ENCODE measurements around the gene SEPTIN8.

DNA sequence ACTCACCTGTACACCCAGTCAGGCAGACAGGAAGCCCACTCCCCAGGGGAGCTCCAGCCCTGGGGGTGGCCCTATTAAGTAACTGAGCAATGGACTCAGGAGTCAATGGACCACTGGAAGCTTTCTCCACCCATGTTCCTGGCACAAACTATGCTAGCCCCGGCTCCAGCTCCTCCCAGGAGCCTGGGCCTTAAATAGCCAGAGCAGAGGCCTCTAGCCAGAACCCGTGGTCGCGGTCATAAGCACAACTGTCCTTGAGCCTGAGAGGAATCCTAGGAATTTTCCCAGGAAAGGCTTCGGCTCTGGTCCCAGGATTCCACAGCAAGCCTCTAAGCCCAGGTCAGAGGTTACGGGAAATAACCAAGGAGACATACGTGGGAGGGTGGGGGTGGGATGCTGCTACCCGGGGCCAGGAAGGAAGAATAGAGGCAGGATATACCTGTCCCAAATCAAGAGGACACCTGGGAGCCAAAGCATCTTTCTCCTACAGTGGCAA is 5.5 kb downstream of the SEPTIN8 start:
- TF ChIP-seq EZH2 (IDR thresholded peaks at IDR 0.05; ENCODE audit: borderline replicate concordance, low read depth, low read length, severe bottlenecking), result no peak
- TF ChIP-seq, protein P1, sequence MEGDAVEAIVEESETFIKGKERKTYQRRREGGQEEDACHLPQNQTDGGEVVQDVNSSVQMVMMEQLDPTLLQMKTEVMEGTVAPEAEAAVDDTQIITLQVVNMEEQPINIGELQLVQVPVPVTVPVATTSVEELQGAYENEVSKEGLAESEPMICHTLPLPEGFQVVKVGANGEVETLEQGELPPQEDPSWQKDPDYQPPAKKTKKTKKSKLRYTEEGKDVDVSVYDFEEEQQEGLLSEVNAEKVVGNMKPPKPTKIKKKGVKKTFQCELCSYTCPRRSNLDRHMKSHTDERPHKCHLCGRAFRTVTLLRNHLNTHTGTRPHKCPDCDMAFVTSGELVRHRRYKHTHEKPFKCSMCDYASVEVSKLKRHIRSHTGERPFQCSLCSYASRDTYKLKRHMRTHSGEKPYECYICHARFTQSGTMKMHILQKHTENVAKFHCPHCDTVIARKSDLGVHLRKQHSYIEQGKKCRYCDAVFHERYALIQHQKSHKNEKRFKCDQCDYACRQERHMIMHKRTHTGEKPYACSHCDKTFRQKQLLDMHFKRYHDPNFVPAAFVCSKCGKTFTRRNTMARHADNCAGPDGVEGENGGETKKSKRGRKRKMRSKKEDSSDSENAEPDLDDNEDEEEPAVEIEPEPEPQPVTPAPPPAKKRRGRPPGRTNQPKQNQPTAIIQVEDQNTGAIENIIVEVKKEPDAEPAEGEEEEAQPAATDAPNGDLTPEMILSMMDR (IDR thresholded peaks at IDR 0.05; ENCODE audit: extremely low read depth in 1 of 2, insufficient read depth in 1 of 2, low read depth in 1 of 2, low read length in 2 of 2), result no peak
- no peak for TF ChIP-seq POLR2AphosphoS5 (IDR thresholded peaks at IDR 0.05; ENCODE audit: insufficient read depth, low read depth, low read length)
- no peak for TF ChIP-seq FOS (IDR thresholded peaks at IDR 0.05; ENCODE audit: borderline replicate concordance, insufficient read depth, low read length)
- TF ChIP-seq POLR2A (IDR thresholded peaks at IDR 0.05; ENCODE audit: low read depth, low read length), result no peak
- TF ChIP-seq, protein P2, sequence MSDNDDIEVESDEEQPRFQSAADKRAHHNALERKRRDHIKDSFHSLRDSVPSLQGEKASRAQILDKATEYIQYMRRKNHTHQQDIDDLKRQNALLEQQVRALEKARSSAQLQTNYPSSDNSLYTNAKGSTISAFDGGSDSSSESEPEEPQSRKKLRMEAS (IDR thresholded peaks at IDR 0.05; ENCODE audit: insufficient read depth, insufficient read length), result no peak
- TF ChIP-seq MYC (IDR thresholded peaks at IDR 0.05; ENCODE audit: low read depth, low read length), result no peak
- no peak for TF ChIP-seq GATA2 (IDR thresholded peaks at IDR 0.05; ENCODE audit: insufficient read depth, insufficient read length, low read depth, low read length)
- TF ChIP-seq JUN (IDR thresholded peaks at IDR 0.05; ENCODE audit: borderline replicate concordance, insufficient read depth, insufficient read length, low read depth), result no peak

Data from endothelial cell of umbilical vein (primary cell).